Parathyroid adenoma (tissue), 2 donors: ENCODE measurements around the gene REPS1.
"Not testable (repeated sequence)": the region's sequence is repeated elsewhere in the genome, so short reads cannot be mapped to it uniquely, and the experiment has no call there.

Experiments used
- H2AFZ ChIP-seq: fragments of 300-600 bp; sonication (generic); one replicate; pipeline ENCODE4 v1.7.0; 2017; ENCODE audit warnings: antibody characterized with exemption, mild to moderate bottlenecking
- H3K27ac ChIP-seq: fragments of 300-600 bp; sonication (generic); one replicate; pipeline ENCODE4 v1.7.0; 2017
- H3K27me3 ChIP-seq: fragments of 300-600 bp; sonication (generic); one replicate; pipeline ENCODE4 v1.7.0; 2017; ENCODE audit warnings: low read length; ENCODE audit not compliant: control insufficient read depth, insufficient read depth
- H3K36me3 ChIP-seq: fragments of 300-600 bp; sonication (generic); one replicate; pipeline ENCODE4 v1.7.0; 2017; ENCODE audit warnings: low read length; ENCODE audit not compliant: control insufficient read depth, insufficient read depth
- H3K4me1 ChIP-seq: fragments of 300-600 bp; sonication (generic); one replicate; pipeline ENCODE4 v1.7.0; 2017; ENCODE audit warnings: control low read depth
- H3K4me2 ChIP-seq: fragments of 300-600 bp; sonication (generic); one replicate; pipeline ENCODE4 v1.7.0; 2017; ENCODE audit warnings: low read length
- H3K4me3 ChIP-seq: fragments of 300-600 bp; sonication (generic); one replicate; pipeline ENCODE4 v1.7.0; 2017; ENCODE audit warnings: low read depth, low read length
- H3K79me2 ChIP-seq: fragments of 300-600 bp; sonication (generic); one replicate; pipeline ENCODE4 v1.7.0; 2017; ENCODE audit warnings: control low read depth
- H3K9ac ChIP-seq: fragments of 300-600 bp; sonication (generic); one replicate; pipeline ENCODE4 v1.7.0; 2017; ENCODE audit warnings: mild to moderate bottlenecking
- H3K9me3 ChIP-seq: fragments of 300-600 bp; sonication (generic); one replicate; pipeline ENCODE4 v1.7.0; 2017; ENCODE audit warnings: low read length; ENCODE audit not compliant: control insufficient read depth
- CTCF ChIP-seq: fragments of 300-600 bp; sonication (generic); IDR thresholded peaks from one replicate; pipeline ENCODE4 v1.7.0; 2017; ENCODE audit warnings: antibody characterized with exemption, mild to moderate bottlenecking
- donor health status: primary hyperparathyroidism.

Gene REPS1

GRCh38 chr6:138943089-138943625, 44.9 kb downstream of the REPS1 start:
- no peaks in the 10 kb centered on the region for H3K36me3 ChIP-seq

GRCh38 chr6:138936873-138937272, 51.2 kb downstream of the REPS1 start:
- not testable (repeated sequence) for H3K4me2 ChIP-seq, H2AFZ ChIP-seq, H3K4me1 ChIP-seq, H3K36me3 ChIP-seq, H3K9me3 ChIP-seq, H3K79me2 ChIP-seq, H3K9ac ChIP-seq, H3K27me3 ChIP-seq, H3K27ac ChIP-seq, H3K4me3 ChIP-seq

More at GRCh38 chr6:138943089-138943625, 44.9 kb downstream of the REPS1 start:
- Histone ChIP-seq H3K27ac (no peak overlapping the region), H3K4me1 (peaks cover 6% of the 10 kb centered on the region), H2AFZ (no peak overlapping the region), H3K79me2 (no peaks in the 10 kb centered on the region), H3K9me3 (no peaks in the 10 kb centered on the region), H3K27me3 (no peaks in the 10 kb centered on the region), H3K9ac (no peak overlapping the region), H3K4me2 (no peak overlapping the region), H3K4me3 (no peak overlapping the region)
- no peak for TF ChIP-seq CTCF

GRCh38 chr6:138931660-138932059, 56.4 kb downstream of the REPS1 start:
- Histone ChIP-seq H3K27me3 (no peaks in the 10 kb centered on the region), H2AFZ (no peak overlapping the region), H3K4me1 (no peaks in the 10 kb centered on the region), H3K79me2 (no peaks in the 10 kb centered on the region), H3K36me3 (no peaks in the 10 kb centered on the region), H3K9ac (no peak overlapping the region), H3K4me2 (no peak overlapping the region), H3K9me3 (no peaks in the 10 kb centered on the region), H3K27ac (no peak overlapping the region), H3K4me3 (no peak overlapping the region)
- TF ChIP-seq CTCF: no peak

- H3K36me3 ChIP-seq: no peaks in the 10 kb centered on the region
- H3K79me2 ChIP-seq: no peaks in the 10 kb centered on the region
- no peaks in the 10 kb centered on the region for H3K9me3 ChIP-seq
- H3K27ac ChIP-seq: no peak overlapping the region
- TF ChIP-seq CTCF: no peak
- H3K4me1 ChIP-seq: no peaks in the 10 kb centered on the region
- no peaks in the 10 kb centered on the region for H3K27me3 ChIP-seq
- no peak overlapping the region for H3K4me3 ChIP-seq
- H3K9ac ChIP-seq: no peak overlapping the region
- H3K4me2 ChIP-seq: no peak overlapping the region
- no peak overlapping the region for H2AFZ ChIP-seq
Measured at GRCh38 chr6:138926579-138926978, 61.5 kb downstream of the REPS1 start.

GRCh38 chr6:138925806-138926205, 62.2 kb downstream of the REPS1 start:
- Histone ChIP-seq H3K9me3 (no peaks in the 10 kb centered on the region), H3K79me2 (no peaks in the 10 kb centered on the region), H3K4me1 (no peaks in the 10 kb centered on the region), H3K4me3 (no peak overlapping the region), H3K4me2 (no peak overlapping the region), H3K9ac (no peak overlapping the region), H3K36me3 (no peaks in the 10 kb centered on the region), H3K27me3 (no peaks in the 10 kb centered on the region), H2AFZ (no peak overlapping the region), H3K27ac (no peak overlapping the region)
- no peak for TF ChIP-seq CTCF
